ENCODE data around the gene STEEP1.

STEEP1 gene

DNA sequence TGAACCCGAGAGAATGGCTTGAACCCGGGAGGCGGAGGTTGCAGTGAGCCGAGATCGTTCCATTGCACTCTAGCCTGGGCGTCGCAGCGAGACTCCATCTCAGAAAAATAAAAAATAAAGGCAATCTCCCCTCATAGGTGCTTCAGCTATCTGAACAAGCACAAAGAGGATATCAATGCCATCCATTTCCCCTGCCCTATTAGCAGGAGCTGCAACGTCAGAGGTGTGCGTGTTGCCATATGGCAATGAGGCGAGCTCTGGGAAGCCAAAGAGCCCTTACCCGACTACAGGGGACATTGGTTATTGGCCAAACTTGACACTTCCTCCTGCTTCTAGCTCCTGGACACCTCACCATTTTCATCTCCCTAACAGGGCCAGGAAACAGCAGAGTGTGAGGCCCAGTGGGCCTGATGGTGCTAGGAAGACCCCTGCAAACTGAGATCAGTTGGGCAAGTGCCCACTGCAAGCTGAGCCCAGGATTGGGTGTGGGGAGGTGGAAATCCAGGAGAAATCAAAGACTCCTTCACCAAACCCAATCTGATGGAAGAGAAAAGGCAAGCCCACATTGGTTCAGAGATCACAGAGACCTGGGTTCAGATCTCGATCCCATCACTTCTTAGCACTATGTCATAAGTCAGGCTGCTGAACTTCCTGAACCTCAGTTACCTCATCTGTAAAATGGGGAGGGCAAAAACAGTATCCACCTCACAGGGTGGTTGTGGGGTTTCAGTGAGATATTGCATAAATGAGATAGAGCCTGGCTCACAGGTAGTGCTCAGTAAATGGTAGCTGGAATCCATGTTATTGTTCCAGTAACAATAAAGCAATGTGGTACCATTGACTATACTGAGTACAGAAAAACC lies 75.8 kb downstream of the STEEP1 start:
- Histone ChIP-seq H3K18ac (ENCODE audit: low read depth in 1 of 2, low read length in 2 of 2) (no peak overlapping the region), H3K27ac (ENCODE audit: low read length, poor library complexity, severe bottlenecking) (no peak overlapping the region), H2BK120ac (ENCODE audit: low read depth, low read length) (no peak overlapping the region), H3K79me1 (replicated peaks; ENCODE audit: low read length, poor library complexity, severe bottlenecking) (no peaks in the 10 kb centered on the region), H3K9ac (ENCODE audit: low read length) (no peak overlapping the region), H4K91ac (ENCODE audit: low read length) (no peak overlapping the region), H3K14ac (ENCODE audit: low read length in 2 of 2) (no peak overlapping the region), H2BK12ac (ENCODE audit: low read length in 2 of 2) (no peak overlapping the region), H3K23ac (ENCODE audit: low read length in 2 of 2) (no peak overlapping the region), H3K4me2 (ENCODE audit: low read length, poor library complexity, severe bottlenecking) (no peak overlapping the region), H3K4ac (ENCODE audit: low read depth in 1 of 2, low read length in 2 of 2) (no peak overlapping the region), H2BK5ac (ENCODE audit: low read depth, low read length, poor library complexity, severe bottlenecking) (no peak overlapping the region), H3K4me1 (ENCODE audit: control insufficient read depth, insufficient read depth, low read depth, low read length) (no peaks in the 10 kb centered on the region), H3K4me3 (ENCODE audit: insufficient read depth in 1 of 2, low read depth in 1 of 2, low read length in 2 of 2) (no peak overlapping the region), H4K8ac (ENCODE audit: low read length) (no peak overlapping the region), H2BK15ac (ENCODE audit: low read depth, poor library complexity, severe bottlenecking) (no peak overlapping the region), H2AK5ac (ENCODE audit: low read length, severe bottlenecking) (no peak overlapping the region), H3K9me3 (ENCODE audit: control insufficient read depth, low read length) (no peaks in the 10 kb centered on the region), H3K27me3 (ENCODE audit: control insufficient read depth in 1 of 2, insufficient read depth in 1 of 2, low read length in 2 of 2) (peaks cover 0 to 15% of the 10 kb centered on the region in 2 experiments), H3K36me3 (ENCODE audit: control insufficient read depth in 1 of 2, insufficient read depth in 2 of 2, low read depth in 1 of 2, low read length in 2 of 2) (no peaks in the 10 kb centered on the region), H2AFZ (ENCODE audit: low read depth, low read length) (no peak overlapping the region)
- no peak for DNase-seq
- WGBS = 93% methylated on average over 7 of the region's 13 CpGs

DNA sequence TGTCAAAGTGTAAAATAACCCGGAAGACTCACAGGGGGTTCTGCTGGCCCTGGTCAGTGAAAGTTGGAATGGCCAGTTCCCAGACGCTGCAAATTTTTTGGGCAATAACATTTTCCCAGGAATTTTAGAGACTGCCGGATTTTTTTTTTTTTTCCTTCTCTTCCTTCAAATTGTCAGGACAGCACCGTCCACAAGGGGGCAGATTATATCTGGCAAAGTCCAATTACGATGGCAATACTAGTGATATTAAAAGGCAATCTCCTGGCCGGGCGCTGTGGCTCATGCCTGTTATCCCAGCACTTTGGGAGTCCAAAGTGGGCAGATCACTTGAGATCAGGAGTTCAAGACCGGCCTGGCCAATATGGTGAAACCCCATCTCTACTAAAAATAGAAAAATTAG lies 76.5 kb downstream of the STEEP1 start:
- Histone ChIP-seq H3K9me3 (ENCODE audit: control insufficient read depth, low read length) (no peaks in the 10 kb centered on the region), H3K79me1 (replicated peaks; ENCODE audit: low read length, poor library complexity, severe bottlenecking) (no peaks in the 10 kb centered on the region), H3K4me1 (ENCODE audit: control insufficient read depth, insufficient read depth, low read depth, low read length) (no peaks in the 10 kb centered on the region), H3K18ac (ENCODE audit: low read depth in 1 of 2, low read length in 2 of 2) (no peak overlapping the region), H2AK5ac (ENCODE audit: low read length, severe bottlenecking) (no peak overlapping the region), H3K4ac (ENCODE audit: low read depth in 1 of 2, low read length in 2 of 2) (no peak overlapping the region), H3K36me3 (ENCODE audit: control insufficient read depth in 1 of 2, insufficient read depth in 2 of 2, low read depth in 1 of 2, low read length in 2 of 2) (no peaks in the 10 kb centered on the region), H3K14ac (ENCODE audit: low read length in 2 of 2) (no peak overlapping the region), H4K91ac (ENCODE audit: low read length) (no peak overlapping the region), H2BK15ac (ENCODE audit: low read depth, poor library complexity, severe bottlenecking) (no peak overlapping the region), H2BK120ac (ENCODE audit: low read depth, low read length) (no peak overlapping the region), H3K23ac (ENCODE audit: low read length in 2 of 2) (no peak overlapping the region), H2BK12ac (ENCODE audit: low read length in 2 of 2) (no peak overlapping the region), H3K4me2 (ENCODE audit: low read length, poor library complexity, severe bottlenecking) (no peak overlapping the region), H3K27ac (ENCODE audit: low read length, poor library complexity, severe bottlenecking) (no peak overlapping the region), H2AFZ (ENCODE audit: low read depth, low read length) (no peak overlapping the region), H3K9ac (ENCODE audit: low read length) (no peak overlapping the region), H3K27me3 (ENCODE audit: control insufficient read depth in 1 of 2, insufficient read depth in 1 of 2, low read length in 2 of 2) (peaks cover 0 to 15% of the 10 kb centered on the region in 2 experiments), H2BK5ac (ENCODE audit: low read depth, low read length, poor library complexity, severe bottlenecking) (no peak overlapping the region), H4K8ac (ENCODE audit: low read length) (no peak overlapping the region), H3K4me3 (ENCODE audit: insufficient read depth in 1 of 2, low read depth in 1 of 2, low read length in 2 of 2) (no peak overlapping the region)
- WGBS = 37% methylated on average over 7 of the region's 8 CpGs
- peak; percentile 51 for DNase-seq
